GM12891 (cell line): ENCODE measurements around the gene ST13.
A peak's percentile ranks its signal among the peaks of the same experiment; 100 is the strongest.
"Not testable (repeated sequence)": the region's sequence is repeated elsewhere in the genome, so short reads cannot be mapped to it uniquely, and the experiment has no call there.

Experiments used
- DNase-seq: peaks from one replicate; pipeline ENCODE4 v3.0.0; 2011; ENCODE audit warnings: low spot score; ENCODE audit not compliant: insufficient read length
- FAIRE-seq: peaks from 2 replicates; lab custom pipeline; 2011; peaks lifted over from hg19 to GRCh38; lab: Jason Lieb, UNC
- PAX5 ChIP-seq: IDR thresholded peaks from 2 replicates; pipeline ENCODE4 v1.6.1; 2011; ENCODE audit warnings: low read length, moderate library complexity, mild to moderate bottlenecking; ENCODE audit not compliant: insufficient read depth, severe bottlenecking
- POLR2A ChIP-seq: IDR thresholded peaks from 2 replicates; pipeline ENCODE4 v1.6.1; 2011; ENCODE audit warnings: low read depth, low read length, control low read depth
- POLR2AphosphoS5 ChIP-seq: IDR thresholded peaks from 2 replicates; pipeline ENCODE4 v1.6.1; 2011; ENCODE audit warnings: low read depth, low read length, control low read depth
- POU2F2 ChIP-seq: IDR thresholded peaks from 2 replicates; pipeline ENCODE4 v1.6.1; 2011; ENCODE audit warnings: low read depth, mild to moderate bottlenecking, control low read depth, low read length, moderate library complexity
- SPI1 ChIP-seq: IDR thresholded peaks from 2 replicates; pipeline ENCODE4 v1.6.1; 2011; ENCODE audit warnings: low read depth, low read length, control low read depth
- TAF1 ChIP-seq: IDR thresholded peaks from 2 replicates; pipeline ENCODE4 v1.6.1; 2011; ENCODE audit warnings: low read depth, low read length, control low read depth

ST13 gene

GRCh38 chr22:40874016-40874415, 17.6 kb upstream of the ST13 start:
- DNase-seq, result no peak
- TF ChIP-seq POLR2A (no peak), TAF1 (no peak), POU2F2 (no peak), PAX5 (no peak), SPI1 (no peak), POLR2AphosphoS5 (no peak)
- FAIRE-seq, result no peak

- FAIRE-seq, DNase-seq: not testable (repeated sequence)
These were observed 11.9 kb upstream of the ST13 start for GRCh38 chr22:40868379-40868778.

- no peak for TF ChIP-seq PAX5
- no peak for TF ChIP-seq SPI1
- no peak for TF ChIP-seq POLR2A
- no peak for TF ChIP-seq POLR2AphosphoS5
- FAIRE-seq (no peak), DNase-seq (no peak)
These were observed 10.7 kb upstream of the ST13 start for GRCh38 chr22:40867109-40867508.

- TF ChIP-seq POLR2AphosphoS5, result no peak
- TF ChIP-seq PAX5, result no peak
- DNase-seq (no peak), FAIRE-seq (no peak)
These were observed 6.1 kb upstream of the ST13 start for GRCh38 chr22:40862537-40862936.

- TF ChIP-seq POU2F2 (no peak), POLR2A (no peak), TAF1 (no peak), PAX5 (no peak), POLR2AphosphoS5 (no peak), SPI1 (no peak)
- DNase-seq (no peak), FAIRE-seq (peak; percentile 33)
These were observed 5.6 kb upstream of the ST13 start, which contains the start of gene DNAJB7 for GRCh38 chr22:40862013-40862412. Gene DNAJB7, minus strand, starts transcription at chr22:40862113. Its CDS starts 119 bp downstream, at chr22:40861994.

- DNase-seq (no peak), FAIRE-seq (peak; percentile 9)
- TF ChIP-seq POLR2A, result no peak
- TF ChIP-seq TAF1, result no peak
- TF ChIP-seq PAX5, result no peak
- no peak for TF ChIP-seq SPI1
- no peak for TF ChIP-seq POLR2AphosphoS5
- no peak for TF ChIP-seq POU2F2
These were observed 943 bp upstream of the ST13 start for GRCh38 chr22:40857309-40857855.

- TF ChIP-seq PAX5, result no peak
- no peak for TF ChIP-seq TAF1
- TF ChIP-seq POLR2A, result no peak
- TF ChIP-seq SPI1, result no peak
- TF ChIP-seq POLR2AphosphoS5, result no peak; the same call in 1 of the 2 replicates
- TF ChIP-seq POU2F2, result no peak
- DNase-seq (peak; percentile 5), FAIRE-seq (no peak)
These were observed 393 bp downstream of the ST13 start for GRCh38 chr22:40855979-40856512.

- no peak for DNase-seq
- peak; percentile 64 for TF ChIP-seq SPI1
- TF ChIP-seq PAX5, result no peak
- peak; percentile 45 for FAIRE-seq
These were observed 1.1 kb downstream of the ST13 start for GRCh38 chr22:40855071-40855978.

- DNase-seq (no peak), FAIRE-seq (no peak)
These were observed 2.5 kb downstream of the ST13 start for GRCh38 chr22:40853961-40854360.

GRCh38 chr22:40853333-40853732, 3.1 kb downstream of the ST13 start:
- DNase-seq, result no peak
- TF ChIP-seq PAX5, result no peak
- no peak for TF ChIP-seq POLR2A
- no peak for TF ChIP-seq POU2F2
- no peak for TF ChIP-seq TAF1
- no peak for TF ChIP-seq SPI1
- TF ChIP-seq POLR2AphosphoS5, result no peak
- no peak for FAIRE-seq

More at GRCh38 chr22:40853961-40854360, 2.5 kb downstream of the ST13 start:
- TF ChIP-seq POU2F2 (no peak), POLR2A (no peak), TAF1 (no peak), POLR2AphosphoS5 (no peak), SPI1 (no peak), PAX5 (no peak)

- FAIRE-seq, DNase-seq: not testable (repeated sequence)
These were observed 10.6 kb downstream of the ST13 start for GRCh38 chr22:40845816-40846215.
